H9 (cell line): ENCODE data around the gene FNDC8. TPM values are rescaled to one million over a fixed set of nuclear protein-coding genes. Genes with fewer than 3 reads are reported as not detected.

Experiments used
- DNase-seq: peaks from one replicate; pipeline ENCODE4 v3.0.0-alpha.2; 2017
- H2AFZ ChIP-seq: one replicate; pipeline ENCODE4 v1.6.1; 2013; ENCODE audit warnings: mild to moderate bottlenecking, low read length, control low read depth, moderate library complexity
- H2AK5ac ChIP-seq: 2 replicates; pipeline ENCODE4 v1.6.1; 2013; ENCODE audit warnings: low read length, control low read depth, mixed read lengths; ENCODE audit not compliant: insufficient read length
- H2BK120ac ChIP-seq: one replicate; pipeline ENCODE4 v1.6.1; 2013; ENCODE audit warnings: low read depth, mild to moderate bottlenecking, low read length, control low read depth, inconsistent platforms; ENCODE audit not compliant: poor library complexity, severe bottlenecking
- H2BK12ac ChIP-seq: 2 replicates; pipeline ENCODE4 v1.6.1; 2013; ENCODE audit warnings: low read length, control low read depth, mixed read lengths, low read depth; ENCODE audit not compliant: insufficient read length
- H2BK15ac ChIP-seq: 2 replicates; pipeline ENCODE4 v1.6.1; 2013; ENCODE audit warnings: low read depth, low read length, control low read depth
- H2BK20ac ChIP-seq: one replicate; pipeline ENCODE4 v1.6.1; 2013; ENCODE audit warnings: low read depth, mild to moderate bottlenecking, low read length, control low read depth, inconsistent platforms; ENCODE audit not compliant: poor library complexity, severe bottlenecking
- H2BK5ac ChIP-seq: 2 replicates; pipeline ENCODE4 v1.6.1; 2013; ENCODE audit warnings: low read length, control low read depth, mixed read lengths; ENCODE audit not compliant: insufficient read length
- H3K14ac ChIP-seq: 2 replicates; pipeline ENCODE4 v1.6.1; 2013; ENCODE audit warnings: low read length, control low read depth; ENCODE audit not compliant: insufficient read depth
- H3K18ac ChIP-seq: 2 replicates; pipeline ENCODE4 v1.6.1; 2013; ENCODE audit warnings: low read depth, mild to moderate bottlenecking, mixed read lengths, low read length, control low read depth; ENCODE audit not compliant: insufficient read length
- H3K23ac ChIP-seq: 2 replicates; pipeline ENCODE4 v1.6.1; 2013; ENCODE audit warnings: low read length, control low read depth, mixed read lengths, low read depth; ENCODE audit not compliant: insufficient read length
- H3K23me2 ChIP-seq: 2 replicates; pipeline ENCODE4 v1.6.1; 2013; ENCODE audit warnings: low read depth, mild to moderate bottlenecking, mixed read lengths, low read length, control low read depth; ENCODE audit not compliant: insufficient read length, poor library complexity, severe bottlenecking
- H3K27ac ChIP-seq: 2 replicates; pipeline ENCODE4 v1.5.1; 2013; ENCODE audit warnings: low read length, control low read depth, mixed read lengths, low read depth; ENCODE audit not compliant: insufficient read length
- H3K27me3 ChIP-seq: 2 replicates; pipeline ENCODE4 v1.6.1; 2013; ENCODE audit warnings: low read length, control low read depth, inconsistent platforms; ENCODE audit not compliant: insufficient read depth
- H3K4ac ChIP-seq: 2 replicates; pipeline ENCODE4 v1.6.1; 2013; ENCODE audit warnings: low read depth, mild to moderate bottlenecking, control low read depth, inconsistent platforms, low read length, moderate library complexity
- H3K4me1 ChIP-seq: 2 replicates; pipeline ENCODE4 v1.6.1; 2013; ENCODE audit warnings: low read length, control low read depth, inconsistent platforms; ENCODE audit not compliant: insufficient read depth
- H3K4me2 ChIP-seq: 2 replicates; pipeline ENCODE4 v1.6.1; 2013; ENCODE audit warnings: low read length, control low read depth, mixed read lengths; ENCODE audit not compliant: insufficient read length, insufficient read depth
- H3K56ac ChIP-seq: 2 replicates; pipeline ENCODE4 v1.6.1; 2013; ENCODE audit warnings: low read depth, mild to moderate bottlenecking, mixed read lengths, low read length, control low read depth; ENCODE audit not compliant: insufficient read length
- H3K79me1 ChIP-seq: 2 replicates; pipeline ENCODE4 v1.6.1; 2013; ENCODE audit warnings: low read depth, mild to moderate bottlenecking, moderate library complexity, low read length, control low read depth, inconsistent platforms; ENCODE audit not compliant: insufficient read depth, poor library complexity, severe bottlenecking
- H3K79me2 ChIP-seq: 2 replicates; pipeline ENCODE4 v1.6.1; 2013; ENCODE audit warnings: low read length, control low read depth, inconsistent platforms; ENCODE audit not compliant: insufficient read depth
- H3K9ac ChIP-seq: 2 replicates; pipeline ENCODE4 v1.6.1; 2013; ENCODE audit warnings: low read length, control low read depth, mixed read lengths; ENCODE audit not compliant: insufficient read length; ENCODE audit errors: extremely low read depth
- H3K9me3 ChIP-seq: one replicate; pipeline ENCODE4 v1.6.1; 2013; ENCODE audit warnings: low read depth, low read length, inconsistent platforms; ENCODE audit not compliant: control insufficient read depth
- H3T11ph ChIP-seq: one replicate; pipeline ENCODE4 v1.6.1; 2013; ENCODE audit warnings: mild to moderate bottlenecking, low read length, control low read depth, inconsistent platforms
- H4K20me1 ChIP-seq: one replicate; pipeline ENCODE4 v1.6.1; 2013; ENCODE audit not compliant: control insufficient read depth, insufficient read length, insufficient read depth
- H4K5ac ChIP-seq: 2 replicates; pipeline ENCODE4 v1.6.1; 2013; ENCODE audit warnings: low read depth, mild to moderate bottlenecking, mixed read lengths, low read length, control low read depth; ENCODE audit not compliant: insufficient read length
- H4K8ac ChIP-seq: replicated peaks from 2 replicates; pipeline ENCODE4 v1.6.1; 2013; ENCODE audit warnings: low read length, control low read depth, mixed read lengths, low read depth; ENCODE audit not compliant: insufficient read length
- H4K91ac ChIP-seq: 2 replicates; pipeline ENCODE4 v1.6.1; 2013; ENCODE audit warnings: low read depth, mild to moderate bottlenecking, moderate library complexity, mixed read lengths, low read length, control low read depth; ENCODE audit not compliant: insufficient read length
- H3K27ac Mint-ChIP-seq, 3 experiments: 2 replicates in 2 of 3; 3 replicates in 1 of 3; pipeline ENCODE4 v1.8.0; 2020 to 2021; ENCODE audit warnings: mixed read lengths in 3 of 3, mild to moderate bottlenecking in 1 of 3, moderate library complexity in 1 of 3
- H3K27me3 Mint-ChIP-seq: 2 replicates; pipeline ENCODE4 v1.8.0; 2021; ENCODE audit warnings: low read depth, mild to moderate bottlenecking, moderate library complexity, mixed read lengths
- H3K36me3 Mint-ChIP-seq, 3 experiments: 2 replicates in 2 of 3; 3 replicates in 1 of 3; pipeline ENCODE4 v1.8.0; 2020 to 2021; ENCODE audit warnings: low read depth in 3 of 3, mixed read lengths in 3 of 3; ENCODE audit not compliant: insufficient read depth in 1 of 3
- H3K4me1 Mint-ChIP-seq, 2 experiments: 2 replicates each; pipeline ENCODE4 v1.8.0; 2020; ENCODE audit warnings: mixed read lengths in 2 of 2
- H3K4me3 Mint-ChIP-seq, 2 experiments: 2 replicates in 1 of 2; 3 replicates in 1 of 2; pipeline ENCODE4 v1.8.0; 2020 to 2021; ENCODE audit warnings: mild to moderate bottlenecking in 2 of 2, mixed read lengths in 2 of 2, moderate library complexity in 1 of 2
- H3K9me3 Mint-ChIP-seq, 2 experiments: 2 replicates in 1 of 2; 3 replicates in 1 of 2; pipeline ENCODE4 v1.8.0; 2020; ENCODE audit warnings: mild to moderate bottlenecking in 2 of 2, mixed read lengths in 2 of 2, moderate library complexity in 1 of 2
- WGBS: extraction: QIAGEN DNeasy Blood & Tissue Kit; methylation state at CpG from one replicate; pipeline ENCODE4 v1.1.7; 2013; ENCODE audit warnings: missing lambda C conversion rate, low lambda C conversion rate, mixed read lengths; ENCODE audit not compliant: insufficient read length; ENCODE audit errors: extremely low coverage; 5-methylcytosine and 5-hydroxymethylcytosine counted together
- total RNA-seq: library from RNA; stranded (reverse); gene quantifications from 2 replicates; pipeline ENCODE4 v1.2.1, GENCODE V29; 2021
- TF ChIP-seq, protein P1 (sequence below): fragments of 200-600 bp; sonication (generic); conservative IDR thresholded peaks from 3 replicates; pipeline ENCODE4 v1.8.0; 2021; ENCODE audit warnings: antibody characterized with exemption, mild to moderate bottlenecking

FNDC8 gene
- total RNA-seq, 1 experiment from 2014 or later: not detected

DNA sequence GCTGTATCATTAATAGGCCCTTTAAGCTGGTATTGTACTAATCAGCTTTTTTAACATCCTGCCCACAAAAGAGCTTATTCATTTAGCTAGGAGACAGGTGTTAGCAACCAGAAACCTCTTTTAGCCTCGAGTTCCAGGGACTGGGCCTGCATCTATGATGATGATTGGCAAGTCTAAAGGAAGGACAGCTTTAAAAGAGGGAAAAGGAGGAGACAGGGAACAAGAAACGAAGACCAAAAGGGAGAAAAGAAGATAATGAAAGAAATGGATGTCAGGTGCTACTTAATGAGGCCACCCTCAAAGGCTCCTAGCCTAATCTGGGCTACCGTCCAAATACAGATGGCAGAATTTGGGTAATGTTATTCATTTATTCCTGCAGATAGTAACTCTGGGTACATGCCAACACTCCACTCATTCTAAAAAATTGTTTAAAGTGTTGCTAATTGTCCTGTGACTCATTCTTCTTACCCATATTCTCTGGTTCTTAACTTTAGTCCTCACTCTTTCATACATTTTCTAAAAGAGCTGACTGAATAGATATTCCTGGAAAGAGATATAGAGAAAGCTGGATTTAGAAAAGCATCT, 39.2 kb upstream of the FNDC8 start:
- Histone ChIP-seq H3K23ac (no peak overlapping the region), H3K56ac (no peak overlapping the region), H3K79me2 (0 out of 2 replicates have a peak, but pooled peaks cover 2% of the 10 kb centered on the region), H3K18ac (no peak overlapping the region), H3K27me3 (no peaks in the 10 kb centered on the region), H3K79me1 (peaks cover 2% of the 10 kb centered on the region), H3T11ph (no peak overlapping the region), H4K91ac (no peak overlapping the region), H2AK5ac (no peak overlapping the region), H3K23me2 (no peaks in the 10 kb centered on the region), H2BK20ac (no peak overlapping the region), H4K8ac (no peak overlapping the region), H4K20me1 (no peaks in the 10 kb centered on the region), H3K14ac (no peak overlapping the region), H2AFZ (no peak overlapping the region), H2BK15ac (no peak overlapping the region), H3K9ac (no peak overlapping the region), H2BK120ac (no peak overlapping the region), H4K5ac (no peak overlapping the region), H2BK12ac (no peak overlapping the region), H3K4me1 (peaks cover 12% of the 10 kb centered on the region; the same call in 1 of the 2 replicates), H3K9me3 (no peaks in the 10 kb centered on the region), H3K27ac (no peak overlapping the region), H2BK5ac (no peak overlapping the region), H3K4me2 (no peak overlapping the region), H3K4ac (no peak overlapping the region)
- Mint-ChIP-seq H3K4me1 (peaks cover 59% of the 10 kb centered on the region in 2 experiments), H3K27ac (peak overlapping the region; percentile 3 to 21 (median 7); a peak in 2 of 7 replicates), H3K36me3 (no peaks in the 10 kb centered on the region), H3K4me3 (no peak overlapping the region), H3K27me3 (no peaks in the 10 kb centered on the region; the same call in 1 of the 2 replicates), H3K9me3 (no peaks in the 10 kb centered on the region)
- no CpG with 5 or more reads among the region's 3 CpGs for WGBS
- DNase-seq: no peak
- TF ChIP-seq, protein P1, sequence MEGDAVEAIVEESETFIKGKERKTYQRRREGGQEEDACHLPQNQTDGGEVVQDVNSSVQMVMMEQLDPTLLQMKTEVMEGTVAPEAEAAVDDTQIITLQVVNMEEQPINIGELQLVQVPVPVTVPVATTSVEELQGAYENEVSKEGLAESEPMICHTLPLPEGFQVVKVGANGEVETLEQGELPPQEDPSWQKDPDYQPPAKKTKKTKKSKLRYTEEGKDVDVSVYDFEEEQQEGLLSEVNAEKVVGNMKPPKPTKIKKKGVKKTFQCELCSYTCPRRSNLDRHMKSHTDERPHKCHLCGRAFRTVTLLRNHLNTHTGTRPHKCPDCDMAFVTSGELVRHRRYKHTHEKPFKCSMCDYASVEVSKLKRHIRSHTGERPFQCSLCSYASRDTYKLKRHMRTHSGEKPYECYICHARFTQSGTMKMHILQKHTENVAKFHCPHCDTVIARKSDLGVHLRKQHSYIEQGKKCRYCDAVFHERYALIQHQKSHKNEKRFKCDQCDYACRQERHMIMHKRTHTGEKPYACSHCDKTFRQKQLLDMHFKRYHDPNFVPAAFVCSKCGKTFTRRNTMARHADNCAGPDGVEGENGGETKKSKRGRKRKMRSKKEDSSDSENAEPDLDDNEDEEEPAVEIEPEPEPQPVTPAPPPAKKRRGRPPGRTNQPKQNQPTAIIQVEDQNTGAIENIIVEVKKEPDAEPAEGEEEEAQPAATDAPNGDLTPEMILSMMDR: no peak
